SU-DHL-6 (cell line): Measurements from ENCODE around the gene PPP1R2.

Experiments used
- H2AFZ ChIP-seq: fragments of 200-600 bp; sonication (generic); 2 replicates; pipeline ENCODE4 v1.6.1; 2014; ENCODE audit warnings: low read depth, mild to moderate bottlenecking, moderate library complexity, mixed read lengths, antibody characterized with exemption, low read length; ENCODE audit not compliant: severe bottlenecking
- H3F3A ChIP-seq: fragments of 200-600 bp; shearing (Covaris generic); 2 replicates; pipeline ENCODE4 v1.6.0; 2016; ENCODE audit warnings: antibody characterized with exemption, mild to moderate bottlenecking; ENCODE audit not compliant: insufficient read depth
- H3K27ac ChIP-seq: fragments of 200-600 bp; sonication (generic); 2 replicates; pipeline ENCODE4 v1.5.1; 2016; ENCODE audit warnings: low read depth, mild to moderate bottlenecking, low read length, moderate library complexity, mixed read lengths
- H3K27me3 ChIP-seq: fragments of 200-600 bp; sonication (generic), shearing (Covaris generic); 2 replicates; pipeline ENCODE4 v1.6.0; 2014; ENCODE audit warnings: mild to moderate bottlenecking, low read length
- H3K36me3 ChIP-seq: fragments of 200-600 bp; sonication (generic); 2 replicates; pipeline ENCODE4 v1.6.1; 2014; ENCODE audit warnings: mild to moderate bottlenecking, low read length, mixed read lengths
- H3K4me2 ChIP-seq: fragments of 300-600, 200-600 bp; shearing (Covaris generic), sonication (generic); 2 replicates; pipeline ENCODE4 v1.6.0; 2014; ENCODE audit warnings: low read length, low read depth, mild to moderate bottlenecking; ENCODE audit not compliant: poor library complexity, severe bottlenecking
- H3K4me3 ChIP-seq: fragments of 200-600 bp; sonication (generic); 2 replicates; pipeline ENCODE4 v1.5.1; 2014; ENCODE audit warnings: antibody characterized with exemption, low read length, mild to moderate bottlenecking, mixed read lengths; ENCODE audit not compliant: insufficient read depth, poor library complexity, severe bottlenecking
- H3K79me2 ChIP-seq: fragments of 200-600 bp; sonication (generic); 2 replicates; pipeline ENCODE4 v1.6.1; 2014; ENCODE audit warnings: mild to moderate bottlenecking, low read length, moderate library complexity; ENCODE audit not compliant: insufficient read depth
- H3K9ac ChIP-seq: fragments of 200-600 bp; sonication (generic); 2 replicates; pipeline ENCODE4 v1.7.0; 2014; ENCODE audit warnings: mild to moderate bottlenecking, low read length
- H3K9me2 ChIP-seq: fragments of 200-600 bp; sonication (generic); replicated peaks from 2 replicates; pipeline ENCODE4 v1.6.1; 2014; ENCODE audit warnings: low read length; ENCODE audit not compliant: insufficient read depth
- H3K9me3 ChIP-seq: fragments of 200-600 bp; sonication (generic); 2 replicates; pipeline ENCODE4 v1.6.1; 2014; ENCODE audit warnings: low read length, mixed read lengths; ENCODE audit not compliant: insufficient read depth
- H4K20me1 ChIP-seq: fragments of 200-600 bp; sonication (generic); 2 replicates; pipeline ENCODE4 v1.6.1; 2014; ENCODE audit warnings: low read depth, mild to moderate bottlenecking, antibody characterized with exemption, low read length, moderate library complexity, mixed read lengths
- EZH2phosphoT487 ChIP-seq: fragments of 200-600 bp; sonication (generic), shearing (Covaris generic); conservative IDR thresholded peaks from 2 replicates; pipeline ENCODE4 v1.6.1; 2018; ENCODE audit warnings: mild to moderate bottlenecking, antibody characterized with exemption, low read length, moderate library complexity, mixed read lengths
- TF ChIP-seq, protein P1 (sequence below): fragments of 200-600 bp; sonication (generic); IDR thresholded peaks from one replicate; pipeline ENCODE4 v1.5.1; 2017; ENCODE audit warnings: antibody characterized with exemption, mild to moderate bottlenecking, low read length, moderate library complexity; ENCODE audit not compliant: insufficient read depth, poor library complexity, severe bottlenecking

The PPP1R2 gene

DNA sequence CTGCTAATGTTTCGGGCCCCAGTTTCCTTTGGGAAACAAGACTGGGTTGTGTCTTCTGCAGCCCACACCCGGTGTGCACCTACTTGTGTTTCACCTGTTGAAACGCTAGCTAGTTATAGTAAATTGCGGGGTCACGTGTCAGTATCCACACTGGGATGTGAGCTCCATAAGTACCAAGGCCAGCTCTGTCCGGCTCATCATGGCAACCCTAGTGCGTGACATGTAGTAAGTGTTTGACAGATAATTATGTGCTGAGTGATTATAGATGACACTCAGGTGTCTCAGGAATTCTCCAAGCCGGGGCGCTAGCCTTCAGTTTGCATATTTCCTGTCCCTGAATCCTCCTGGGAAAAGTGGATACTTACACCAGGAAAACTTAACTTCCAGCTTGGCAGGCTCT, 27.8 kb upstream of the PPP1R2 start:
- Histone ChIP-seq H3F3A (no peaks in the 10 kb centered on the region), H3K79me2 (no peaks in the 10 kb centered on the region), H3K27me3 (no peaks in the 10 kb centered on the region), H3K4me3 (no peak overlapping the region), H3K4me2 (no peak overlapping the region), H4K20me1 (no peaks in the 10 kb centered on the region), H2AFZ (no peak overlapping the region), H3K36me3 (no peaks in the 10 kb centered on the region), H3K9me2 (no peaks in the 10 kb centered on the region), H3K9ac (no peak overlapping the region), H3K9me3 (no peaks in the 10 kb centered on the region), H3K27ac (no peak overlapping the region)
- TF ChIP-seq EZH2phosphoT487: no peak
- TF ChIP-seq, protein P1, sequence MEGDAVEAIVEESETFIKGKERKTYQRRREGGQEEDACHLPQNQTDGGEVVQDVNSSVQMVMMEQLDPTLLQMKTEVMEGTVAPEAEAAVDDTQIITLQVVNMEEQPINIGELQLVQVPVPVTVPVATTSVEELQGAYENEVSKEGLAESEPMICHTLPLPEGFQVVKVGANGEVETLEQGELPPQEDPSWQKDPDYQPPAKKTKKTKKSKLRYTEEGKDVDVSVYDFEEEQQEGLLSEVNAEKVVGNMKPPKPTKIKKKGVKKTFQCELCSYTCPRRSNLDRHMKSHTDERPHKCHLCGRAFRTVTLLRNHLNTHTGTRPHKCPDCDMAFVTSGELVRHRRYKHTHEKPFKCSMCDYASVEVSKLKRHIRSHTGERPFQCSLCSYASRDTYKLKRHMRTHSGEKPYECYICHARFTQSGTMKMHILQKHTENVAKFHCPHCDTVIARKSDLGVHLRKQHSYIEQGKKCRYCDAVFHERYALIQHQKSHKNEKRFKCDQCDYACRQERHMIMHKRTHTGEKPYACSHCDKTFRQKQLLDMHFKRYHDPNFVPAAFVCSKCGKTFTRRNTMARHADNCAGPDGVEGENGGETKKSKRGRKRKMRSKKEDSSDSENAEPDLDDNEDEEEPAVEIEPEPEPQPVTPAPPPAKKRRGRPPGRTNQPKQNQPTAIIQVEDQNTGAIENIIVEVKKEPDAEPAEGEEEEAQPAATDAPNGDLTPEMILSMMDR: no peak

DNA sequence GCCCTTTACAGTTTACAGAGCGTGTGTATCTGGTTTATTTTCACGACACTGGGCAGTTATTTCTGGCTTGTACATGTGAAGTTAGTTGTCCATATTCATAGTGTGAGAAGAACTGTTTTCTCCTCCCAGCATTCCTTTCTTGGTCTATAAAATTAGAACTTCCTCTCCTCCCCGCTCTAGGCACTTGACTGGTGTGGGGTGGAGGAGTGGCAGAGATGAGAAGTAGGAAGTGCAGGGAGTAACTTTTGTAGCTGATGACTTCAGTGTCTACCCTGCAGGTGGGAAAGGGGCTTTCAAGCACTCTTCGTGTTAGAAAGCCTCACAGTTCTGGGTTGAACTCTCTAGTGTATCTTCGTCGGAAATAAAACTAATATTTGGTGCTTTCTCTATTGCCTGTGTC, 27.2 kb upstream of the PPP1R2 start:
- no peak overlapping the region for H3K27ac ChIP-seq
- no peak overlapping the region for H3K4me2 ChIP-seq
- no peaks in the 10 kb centered on the region for H3K27me3 ChIP-seq
- TF ChIP-seq, protein P1: no peak
- TF ChIP-seq EZH2phosphoT487: no peak
- H3K36me3 ChIP-seq: no peaks in the 10 kb centered on the region
- H2AFZ ChIP-seq: no peak overlapping the region
- H3K9me3 ChIP-seq: no peaks in the 10 kb centered on the region
- H3K4me3 ChIP-seq: no peak overlapping the region
- no peaks in the 10 kb centered on the region for H3F3A ChIP-seq
- H3K9ac ChIP-seq: no peak overlapping the region
- no peaks in the 10 kb centered on the region for H3K9me2 ChIP-seq
- no peaks in the 10 kb centered on the region for H3K79me2 ChIP-seq
- no peaks in the 10 kb centered on the region for H4K20me1 ChIP-seq

DNA sequence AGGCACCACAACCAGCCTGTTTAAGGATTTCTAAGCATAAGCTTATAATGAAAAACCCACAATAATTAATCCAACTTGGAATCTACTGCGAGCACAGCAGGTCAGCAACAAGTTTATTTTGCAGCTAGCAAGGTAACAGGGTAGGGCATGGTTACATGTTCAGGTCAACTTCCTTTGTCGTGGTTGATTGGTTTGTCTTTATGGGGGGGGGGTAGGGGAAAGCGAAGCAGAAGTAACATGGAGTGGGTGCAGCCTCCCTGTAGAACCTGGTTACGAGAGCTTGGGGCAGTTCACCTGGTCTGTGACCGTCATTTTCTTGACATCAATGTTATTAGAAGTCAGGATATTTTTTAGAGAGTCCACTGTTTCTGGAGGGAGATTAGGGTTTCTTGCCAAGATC, 25.5 kb upstream of the PPP1R2 start:
- Histone ChIP-seq H3K4me2 (no peak overlapping the region), H3K36me3 (no peaks in the 10 kb centered on the region), H3K27ac (no peak overlapping the region), H3K9me3 (no peaks in the 10 kb centered on the region), H3K9me2 (no peaks in the 10 kb centered on the region), H4K20me1 (no peaks in the 10 kb centered on the region), H3K79me2 (no peaks in the 10 kb centered on the region), H3K4me3 (no peak overlapping the region), H2AFZ (no peak overlapping the region), H3F3A (no peaks in the 10 kb centered on the region), H3K9ac (no peak overlapping the region), H3K27me3 (no peaks in the 10 kb centered on the region)
- TF ChIP-seq EZH2phosphoT487: no peak
- TF ChIP-seq, protein P1: no peak
